A673 (cell line): ENCODE data around the gene CTAGE9. TPM values are rescaled to one million over a fixed set of nuclear protein-coding genes. Genes with fewer than 3 reads are reported as not detected.

Experiments
- BruUV-seq: library from RNA; stranded (reverse); fragments of 400-500 nt; replicated peaks from 2 replicates; lab custom pipeline; 2021; lab: Mats Ljungman, UMichigan
- CTCF ChIA-PET: fragments of 300-600 bp; sonication (Branson Sonifier 250); formaldehyde crosslinking; loops from one replicate; lab custom pipeline; 2022; ENCODE audit warnings: antibody characterized with exemption; lab: Charles Lee
- POLR2A ChIA-PET: fragments of 300-600 bp; sonication (Branson Sonifier 250); formaldehyde crosslinking; loops from one replicate; lab custom pipeline; 2022; ENCODE audit warnings: antibody characterized with exemption; ENCODE audit not compliant: low non-redundant PET; lab: Charles Lee
- DNase-seq: peaks from one replicate; pipeline ENCODE4 v3.0.0-alpha.2; 2015; ENCODE audit warnings: low spot score
- H3K27ac ChIP-seq: fragments of 200-600 bp; sonication (generic); 2 replicates; pipeline ENCODE4 v1.5.1; 2016; ENCODE audit warnings: mixed run types, low read depth, mild to moderate bottlenecking, mixed read lengths, antibody characterized with exemption, low read length; ENCODE audit not compliant: poor library complexity, severe bottlenecking
- H3K27me3 ChIP-seq: fragments of 200-600 bp; sonication (generic); replicated peaks from 2 replicates; pipeline ENCODE4 v1.6.1; 2017; ENCODE audit warnings: mixed run types, low read depth, mild to moderate bottlenecking, mixed read lengths, antibody characterized with exemption, low read length; ENCODE audit not compliant: insufficient read depth, poor library complexity
- H3K36me3 ChIP-seq: fragments of 200-600 bp; sonication (generic); 2 replicates; pipeline ENCODE4 v1.6.1; 2016; ENCODE audit warnings: mixed run types, mild to moderate bottlenecking, mixed read lengths, antibody characterized with exemption, low read length; ENCODE audit not compliant: insufficient read depth, poor library complexity, severe bottlenecking
- H3K4me1 ChIP-seq: fragments of 200-600 bp; sonication (generic); 2 replicates; pipeline ENCODE4 v1.6.1; 2017; ENCODE audit warnings: mixed run types, mild to moderate bottlenecking, mixed read lengths, antibody characterized with exemption, low read length; ENCODE audit not compliant: insufficient read depth, poor library complexity, severe bottlenecking
- H3K4me3 ChIP-seq: fragments of 200-600 bp; sonication (generic); 2 replicates; pipeline ENCODE4 v1.5.1; 2016; ENCODE audit warnings: low read depth, mixed run types, mild to moderate bottlenecking, mixed read lengths, low read length; ENCODE audit not compliant: poor library complexity, severe bottlenecking
- H3K9me3 ChIP-seq: fragments of 200-600 bp; sonication (generic); 2 replicates; pipeline ENCODE4 v1.6.1; 2016; ENCODE audit warnings: mixed run types, low read depth, mild to moderate bottlenecking, mixed read lengths, antibody characterized with exemption, low read length; ENCODE audit not compliant: poor library complexity, severe bottlenecking
- CTCF ChIP-seq: fragments of 300-800, 200-600 bp; sonication (generic); conservative IDR thresholded peaks from 2 replicates; pipeline ENCODE4 v1.5.1; 2017; ENCODE audit warnings: low read depth, mild to moderate bottlenecking, antibody characterized with exemption, low read length, moderate library complexity, mixed read lengths
- EZH2 ChIP-seq: fragments of 200-600 bp; sonication (generic); IDR thresholded peaks from 2 replicates; pipeline ENCODE4 v1.6.1; 2017; ENCODE audit warnings: borderline replicate concordance, low read depth, mild to moderate bottlenecking, mixed read lengths, antibody characterized with exemption, low read length; ENCODE audit not compliant: poor library complexity, severe bottlenecking
- intact Hi-C: fragments of 100-400 bp; cut with micrococcal nuclease; formaldehyde crosslinking; loops from one replicate; pipeline ENCODE4 v1.10.0; 2022; ENCODE audit not compliant: unreplicated experiment
- total RNA-seq: library from RNA; stranded (reverse); gene quantifications from 2 replicates; pipeline ENCODE4 v1.2.3, GENCODE V29; 2021

Gene CTAGE9
- total RNA-seq, 1 experiment from 2014 or later, result not detected

- ChIA-PET POLR2A (no interaction called here), CTCF (no interaction called here)
- Histone ChIP-seq H3K9me3 (no peaks in the 10 kb centered on the region), H3K27me3 (no peaks in the 10 kb centered on the region), H3K4me3 (no peak overlapping the region), H3K4me1 (no peaks in the 10 kb centered on the region), H3K36me3 (no peaks in the 10 kb centered on the region), H3K27ac (no peak overlapping the region)
- DNase-seq, result no peak
- no TSS peak for BruUV-seq
- TF ChIP-seq EZH2, result no peak
- TF ChIP-seq CTCF, result no peak
- intact Hi-C loops, result no loop called here
Observed at GRCh38 chr6:131739136-131739535, 28.3 kb upstream of the CTAGE9 start.

- no peak for TF ChIP-seq EZH2
- no peak for TF ChIP-seq CTCF
- Histone ChIP-seq H3K36me3 (no peaks in the 10 kb centered on the region), H3K27me3 (no peaks in the 10 kb centered on the region), H3K27ac (no peak overlapping the region), H3K9me3 (no peaks in the 10 kb centered on the region), H3K4me3 (no peak overlapping the region), H3K4me1 (no peaks in the 10 kb centered on the region)
- CTCF ChIA-PET, result no interaction called here
- POLR2A ChIA-PET, result no interaction called here
- BruUV-seq, result no TSS peak
- intact Hi-C loops, result no loop called here
- no peak for DNase-seq
Observed at GRCh38 chr6:131736811-131737210, 26.0 kb upstream of the CTAGE9 start.

GRCh38 chr6:131736003-131736596 lies 25.3 kb upstream of the CTAGE9 start:
- no peak for TF ChIP-seq EZH2
- no peak for TF ChIP-seq CTCF
- H3K27ac ChIP-seq, result no peak overlapping the region
- no peaks in the 10 kb centered on the region for H3K27me3 ChIP-seq
- no peaks in the 10 kb centered on the region for H3K4me1 ChIP-seq
- ChIA-PET POLR2A (no interaction called here), CTCF (interaction anchor here (0.6 kb wide), 1 partner anchor 108 kb away, joined by 3 read pairs; no protein-coding TSS in a partner anchor)
- H3K4me3 ChIP-seq, result no peak overlapping the region
- DNase-seq, result no peak
- intact Hi-C loops, result no loop called here
- H3K36me3 ChIP-seq, result no peaks in the 10 kb centered on the region
- no TSS peak for BruUV-seq
- no peaks in the 10 kb centered on the region for H3K9me3 ChIP-seq
